GM03348 (cell line): ENCODE results near the gene PLSCR1.
"Not testable (repeated sequence)": the region's sequence is repeated elsewhere in the genome, so short reads cannot be mapped to it uniquely, and the experiment has no call there.

Source experiments
- DNase-seq: peaks from one replicate; pipeline ENCODE4 v3.0.0; 2012; ENCODE audit warnings: low spot score

The PLSCR1 gene

DNA sequence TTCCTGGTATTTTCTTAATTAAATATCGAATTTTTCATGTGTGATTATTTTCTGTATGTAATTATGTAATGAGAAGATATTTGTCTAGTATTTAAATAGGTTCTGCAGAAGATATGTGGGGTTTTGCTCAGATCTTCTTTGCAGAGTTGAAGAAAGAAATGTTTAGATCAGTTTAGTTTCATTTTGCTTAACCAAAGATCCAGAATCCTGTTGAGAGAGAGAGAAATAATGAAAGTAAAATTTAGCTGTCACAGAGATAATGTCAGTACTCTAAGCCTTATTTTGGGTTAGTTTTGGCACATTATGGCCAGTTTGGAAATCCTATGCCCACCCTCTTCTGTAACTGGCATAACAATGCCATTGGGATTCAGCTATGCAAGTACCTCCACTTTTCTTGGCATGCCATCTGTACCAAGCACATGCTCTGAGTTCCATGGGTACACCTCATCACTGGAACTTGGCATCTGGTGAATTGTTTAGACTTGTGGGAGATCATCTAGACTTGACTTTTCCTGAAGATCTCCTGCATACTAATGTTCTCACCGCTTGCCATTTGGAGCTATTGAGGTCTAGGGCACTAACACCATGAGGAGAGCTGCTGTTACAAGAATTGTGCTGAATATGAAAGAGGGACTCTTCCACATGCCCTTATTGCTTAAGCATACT is 30.9 kb downstream of the PLSCR1 start:
- peak; percentile 19 for DNase-seq

DNA sequence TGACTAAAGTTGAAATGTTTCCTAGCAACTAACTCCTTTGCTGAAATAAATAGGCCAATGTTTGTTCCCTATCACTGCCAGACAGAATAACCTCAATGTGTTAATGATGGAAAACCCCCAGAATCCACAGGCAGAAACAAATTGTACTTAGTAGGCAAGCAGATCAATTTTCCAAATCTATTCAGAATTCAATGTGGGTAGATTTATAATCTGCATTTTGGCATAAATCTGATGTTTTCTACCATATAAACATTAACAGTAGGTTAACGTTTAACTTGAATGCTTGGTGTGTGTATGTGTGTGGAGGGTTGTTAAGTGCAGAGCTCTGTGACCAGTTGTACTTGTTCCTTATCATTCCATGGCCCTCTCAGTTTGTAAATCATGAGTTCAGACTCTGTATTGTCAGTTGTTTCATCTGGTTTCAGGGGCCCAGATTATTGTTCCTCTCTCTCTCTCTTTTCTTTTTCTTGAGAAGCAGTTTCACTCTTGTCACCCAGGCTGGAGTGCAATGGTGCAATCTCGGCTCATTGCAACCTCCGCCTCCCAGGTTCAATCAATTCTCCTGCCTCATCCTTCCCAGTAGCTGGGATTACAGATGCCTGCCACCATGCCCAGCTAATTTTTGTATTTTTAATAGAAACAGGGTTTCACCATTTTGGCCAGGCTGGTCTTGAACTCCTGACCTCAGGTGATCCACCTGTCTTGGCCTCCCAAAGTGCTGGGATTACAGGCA is 32.8 kb downstream of the PLSCR1 start:
- DNase-seq = no peak

DNA sequence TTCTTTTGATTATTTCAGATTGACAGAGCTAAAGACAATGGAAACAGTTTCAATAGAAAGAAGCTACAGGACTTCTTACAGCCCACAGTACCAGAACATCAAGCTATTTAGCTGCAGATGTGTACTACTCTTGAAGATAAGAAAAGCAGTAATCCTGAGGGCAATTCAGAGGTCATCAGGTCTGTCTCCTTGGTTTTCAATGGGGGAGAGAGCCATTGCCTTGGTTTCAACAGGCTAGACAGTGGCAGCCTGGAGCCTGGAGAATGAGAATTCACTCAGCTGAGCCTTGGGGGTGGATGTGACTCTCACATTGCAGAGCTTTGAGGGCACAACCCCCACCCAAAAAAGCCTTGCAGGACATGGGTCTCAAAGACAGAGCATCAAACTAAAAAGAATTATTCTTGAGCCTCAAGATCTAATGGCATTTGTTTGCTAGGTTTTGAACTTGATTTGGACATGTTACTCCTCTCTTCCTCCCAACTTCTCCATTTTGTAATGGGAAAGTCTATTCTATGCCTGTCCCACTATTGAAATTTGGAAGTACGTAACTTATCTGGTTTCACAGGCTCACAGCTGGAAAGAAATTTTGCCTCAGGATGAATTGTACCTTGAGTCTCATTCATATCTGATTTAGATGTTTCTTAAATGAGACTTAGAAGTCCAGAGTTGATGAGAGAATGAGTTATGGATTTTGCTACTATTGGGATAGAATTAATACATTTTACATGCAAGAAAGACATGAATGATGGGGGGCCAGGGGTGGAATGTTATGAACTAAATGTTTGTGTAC is 36.9 kb downstream of the PLSCR1 start:
- no peak for DNase-seq

DNA sequence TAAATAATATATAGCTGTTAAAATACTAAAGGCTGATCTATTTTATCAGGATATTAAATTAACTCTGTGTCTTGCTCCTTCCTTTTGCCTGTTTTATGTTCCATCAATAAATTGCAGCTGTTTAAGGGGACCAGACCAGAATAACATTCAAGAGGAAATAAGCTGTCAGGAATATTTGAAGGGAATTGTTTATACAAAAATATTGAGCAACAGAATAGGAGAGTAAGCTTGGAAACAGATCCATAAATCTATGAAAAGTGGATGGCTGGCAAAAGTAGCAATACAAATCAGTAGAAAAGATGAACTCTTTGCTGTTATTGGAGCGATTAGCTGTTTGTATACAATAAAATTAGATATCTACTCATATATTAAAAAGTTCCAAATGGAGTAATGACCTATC is 38.9 kb downstream of the PLSCR1 start:
- DNase-seq = peak; percentile 5

DNA sequence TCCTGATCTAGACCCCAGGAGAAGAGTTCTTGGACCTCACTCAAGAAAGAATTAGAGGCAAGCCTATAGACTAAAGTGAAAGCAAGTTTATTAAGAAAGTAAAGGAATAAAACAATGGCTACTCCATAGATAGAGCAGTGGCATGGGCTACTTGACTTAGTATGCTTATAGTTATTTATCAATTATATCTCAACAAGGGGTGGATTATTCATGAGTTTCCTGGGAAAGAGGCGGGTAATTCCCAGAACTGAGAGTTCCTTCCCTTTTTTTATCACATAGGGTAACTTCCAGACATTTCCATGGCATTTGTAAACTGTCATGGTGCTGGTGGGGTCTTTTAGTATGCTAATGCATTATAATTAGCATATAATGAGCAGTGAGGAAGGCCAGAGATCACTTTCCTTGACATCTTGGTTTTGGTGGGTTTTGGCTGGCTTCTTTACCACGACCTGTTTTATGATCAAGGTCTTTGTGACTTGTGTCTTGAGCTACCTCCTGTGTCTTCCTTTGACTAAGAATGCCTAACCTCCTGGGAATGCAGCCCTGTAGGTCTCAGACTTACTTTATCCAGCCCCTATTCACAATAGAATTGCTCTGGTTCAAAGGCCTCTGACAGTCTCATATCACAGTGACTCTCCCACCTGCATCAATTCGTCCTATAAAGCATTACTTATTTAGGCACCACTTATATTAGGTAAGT is 39.8 kb downstream of the PLSCR1 start:
- no peak for DNase-seq

DNA sequence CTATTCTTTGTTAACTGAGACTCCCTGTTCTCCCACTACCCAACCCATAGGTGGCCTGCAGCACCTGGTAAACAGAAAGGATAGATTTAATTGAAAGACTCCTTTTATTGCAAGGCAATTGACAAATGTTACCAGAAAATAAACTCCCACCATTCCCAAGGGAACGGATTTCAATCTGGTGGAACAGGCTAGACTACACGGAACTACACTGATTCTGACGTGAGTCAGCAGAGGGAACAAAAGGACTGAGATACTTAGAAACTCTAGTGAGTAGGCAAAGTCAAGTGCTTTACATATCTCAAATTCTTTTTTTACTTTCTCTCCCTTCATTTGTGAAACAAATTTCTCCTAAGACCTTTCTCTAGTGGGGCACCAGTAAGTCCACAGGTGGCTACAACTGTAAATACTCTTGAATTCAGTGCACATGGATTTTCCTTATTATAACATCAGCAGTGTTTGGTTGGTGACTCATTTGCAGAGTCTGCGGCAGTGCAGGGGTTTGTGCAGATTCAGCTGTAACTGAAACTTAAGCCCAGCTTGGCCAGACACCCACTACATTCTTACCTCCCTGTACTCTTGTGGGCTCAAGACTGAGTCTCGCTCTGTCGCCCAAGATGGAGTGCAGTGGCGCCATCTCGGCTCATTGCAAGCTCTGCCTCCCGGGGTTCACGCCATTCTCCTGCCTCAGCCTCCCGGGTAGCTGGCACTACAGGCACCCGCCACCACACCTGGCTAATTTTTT is 40.8 kb downstream of the PLSCR1 start:
- DNase-seq = peak; percentile 55

DNA sequence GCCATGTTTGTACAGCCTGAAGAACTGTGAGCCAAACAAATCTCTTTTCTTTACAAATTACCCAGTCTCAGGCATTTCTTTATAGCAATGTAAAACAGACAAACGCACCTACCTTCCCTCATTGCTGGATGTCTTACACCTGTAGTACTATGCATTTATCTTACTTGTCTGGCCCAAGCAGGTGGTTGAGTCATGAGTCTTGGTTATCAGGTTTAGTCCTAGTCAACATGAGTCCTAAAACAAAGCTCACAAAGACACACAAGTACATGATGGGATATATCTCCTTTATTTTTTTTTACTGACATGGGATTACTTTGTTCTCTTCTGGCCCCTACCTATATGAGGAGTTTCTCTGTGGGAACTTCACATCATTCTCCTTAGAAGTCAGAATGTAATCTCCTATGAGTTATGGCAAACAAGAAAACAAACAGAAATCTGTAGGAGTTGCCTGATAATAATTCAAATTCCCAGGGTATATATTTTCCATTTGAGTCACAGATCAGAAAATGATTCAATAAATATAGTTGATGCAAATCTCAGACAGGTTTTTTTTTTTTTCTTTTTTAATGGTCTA is 41.4 kb downstream of the PLSCR1 start:
- DNase-seq = no peak

DNA sequence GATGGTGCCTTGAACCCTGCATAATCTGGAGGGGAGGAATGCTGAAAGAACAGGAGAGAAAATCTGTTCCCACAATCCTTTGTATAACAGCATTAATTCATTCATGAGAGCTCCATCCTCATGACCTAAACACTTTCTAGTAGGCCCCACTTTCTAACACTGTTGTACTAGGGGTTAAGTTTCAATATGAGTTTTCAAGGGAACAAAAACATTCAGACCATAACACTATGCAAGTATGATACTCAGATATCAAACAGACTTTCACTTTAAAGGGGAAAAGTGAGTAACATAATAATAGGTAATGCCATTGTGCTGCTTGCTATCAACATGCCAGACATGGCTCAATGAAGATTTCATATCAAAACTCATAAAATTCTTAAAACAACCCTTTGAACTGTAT is 42.7 kb downstream of the PLSCR1 start:
- DNase-seq = no peak

DNA sequence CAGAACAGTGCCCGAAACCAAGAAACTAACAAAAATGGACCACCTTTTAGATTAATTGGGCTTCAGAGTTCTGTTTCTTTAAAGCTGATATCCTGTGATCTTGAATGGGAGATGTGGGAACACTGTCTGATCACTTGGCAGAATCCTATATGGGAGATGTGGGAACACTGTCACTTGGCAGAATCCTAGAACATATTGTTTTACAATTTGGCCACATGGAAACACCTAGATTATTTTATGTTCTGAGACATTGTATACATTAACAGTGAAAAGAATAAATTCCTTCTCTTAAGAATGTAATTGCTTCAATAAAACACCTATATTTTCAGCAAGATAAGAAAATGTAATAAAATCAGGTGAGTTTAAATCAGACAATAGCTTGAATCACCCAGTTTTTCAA is 44.7 kb downstream of the PLSCR1 start:
- no peak for DNase-seq

DNA sequence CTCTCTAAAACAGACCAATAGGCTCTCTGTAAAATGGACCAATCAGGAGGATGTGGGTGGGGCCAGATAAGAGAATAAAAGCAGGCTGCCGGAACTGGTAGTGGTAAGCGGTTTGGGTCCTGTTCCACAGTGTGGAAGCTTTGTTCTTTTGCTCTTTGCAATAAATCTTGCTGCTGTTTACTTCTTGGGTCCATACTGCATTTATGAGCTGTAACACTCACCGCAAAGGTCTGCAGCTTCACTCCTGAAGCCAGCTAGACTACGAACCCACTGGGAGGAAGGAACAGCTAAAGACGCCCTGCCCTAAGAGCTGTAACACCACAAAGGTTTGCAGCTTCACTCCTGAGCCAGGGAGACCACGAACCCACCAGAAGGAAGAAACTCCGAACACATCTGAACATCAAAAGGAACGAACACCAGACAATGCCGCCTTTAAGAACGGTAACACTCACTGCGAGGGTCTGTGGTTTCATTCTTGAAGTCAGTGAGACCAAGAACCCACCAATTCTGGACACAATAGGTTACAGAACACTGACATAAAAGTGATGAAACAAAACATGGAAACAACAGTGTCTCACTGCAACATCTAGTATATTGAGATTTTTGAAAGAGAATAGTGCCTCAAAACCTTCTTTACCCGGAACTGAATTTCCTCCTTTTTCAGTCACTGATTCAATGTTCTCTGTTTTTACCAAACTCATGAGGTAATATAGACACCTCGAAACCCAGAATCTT is 46.2 kb downstream of the PLSCR1 start:
- no peak for DNase-seq

DNA sequence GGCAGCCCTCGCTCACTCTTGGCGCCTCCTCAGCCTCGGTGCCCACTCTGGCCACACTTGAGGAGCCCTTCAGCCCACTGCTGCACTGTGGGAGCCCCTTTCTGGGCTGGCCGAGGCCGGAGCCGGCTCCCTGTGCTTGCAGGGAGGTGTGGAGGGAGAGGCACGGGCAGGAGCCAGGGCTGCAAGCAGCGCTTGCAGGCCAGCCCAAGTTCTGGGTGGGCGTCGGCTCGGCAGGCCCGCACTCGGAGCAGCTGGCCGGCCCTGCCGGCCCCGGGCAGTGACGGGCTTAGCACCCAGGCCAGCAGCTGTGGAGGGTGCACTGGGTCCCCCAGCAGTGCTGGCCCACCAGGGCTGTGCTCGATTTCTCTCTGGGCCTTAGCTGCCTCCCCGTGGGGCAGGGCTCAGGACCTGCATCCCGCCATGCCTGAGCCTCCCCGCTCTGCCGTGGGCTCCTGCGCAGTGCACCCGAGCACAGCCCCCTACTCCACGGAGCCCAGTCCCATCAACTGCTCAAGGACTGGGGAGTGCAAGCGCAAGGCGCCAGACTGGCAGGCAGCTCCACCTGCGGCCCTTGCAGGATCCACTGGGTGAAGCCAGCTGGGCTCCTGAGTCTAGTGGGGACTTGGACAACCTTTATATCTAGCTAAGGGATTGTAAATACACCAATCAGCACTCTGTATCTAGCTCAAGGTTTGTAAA is 47.1 kb downstream of the PLSCR1 start:
- not testable (repeated sequence) for DNase-seq

DNA sequence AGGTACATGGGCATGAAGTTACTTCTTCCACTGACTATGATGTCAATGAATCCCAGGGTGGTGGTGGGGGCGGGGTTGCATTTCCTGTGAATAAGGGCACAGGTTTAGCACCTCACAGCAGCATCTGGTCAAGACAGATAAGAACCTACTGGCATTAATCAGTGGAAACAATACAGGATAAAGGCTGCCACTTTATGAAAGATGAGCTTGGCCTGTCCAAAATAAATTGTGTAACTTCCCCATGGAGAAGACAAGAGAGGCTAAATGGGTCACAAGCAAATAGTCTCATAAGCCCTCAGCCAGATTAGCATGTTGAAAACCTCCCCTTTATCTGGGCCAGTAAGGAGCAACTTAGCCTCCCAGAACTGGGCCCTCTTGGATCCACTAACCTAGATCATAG is 47.7 kb downstream of the PLSCR1 start:
- DNase-seq = no peak

DNA sequence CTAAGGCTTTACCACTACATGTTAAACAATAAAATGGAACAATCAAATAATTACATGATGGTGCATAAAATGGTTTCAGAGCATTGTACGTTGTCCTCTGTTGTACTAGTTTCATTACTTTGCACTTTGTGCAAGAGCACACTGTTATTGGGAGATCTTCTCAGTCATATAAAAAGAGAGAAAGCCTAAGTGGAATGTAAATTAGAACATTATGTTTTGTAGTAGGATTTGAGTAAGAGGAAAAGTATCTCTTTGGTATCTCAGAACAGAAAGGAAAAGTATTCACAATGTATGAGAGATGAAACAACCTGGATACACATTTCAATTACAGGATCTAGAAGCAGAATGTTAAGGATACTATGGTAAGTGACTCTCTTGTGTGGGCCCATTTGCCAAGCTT is 48.2 kb downstream of the PLSCR1 start:
- no peak for DNase-seq

DNA sequence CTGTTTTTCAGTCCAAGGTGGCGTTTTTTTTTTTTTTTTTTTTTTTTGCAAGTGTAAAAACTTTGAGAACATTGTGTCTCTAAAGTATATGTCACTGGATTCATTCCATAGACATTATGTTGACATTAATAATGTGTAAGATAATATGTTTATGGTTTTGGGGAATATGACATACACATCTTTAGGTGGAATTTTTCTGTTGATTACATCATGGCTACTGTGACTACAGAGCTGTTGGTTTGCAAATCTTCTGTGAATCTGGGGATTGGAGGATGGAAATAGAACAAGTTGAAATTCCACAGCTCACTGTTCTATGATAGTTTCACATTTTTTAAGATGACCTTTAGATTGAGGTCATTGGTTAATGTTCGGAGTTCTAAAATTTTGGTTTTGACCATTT is 50.6 kb downstream of the PLSCR1 start:
- no peak for DNase-seq

DNA sequence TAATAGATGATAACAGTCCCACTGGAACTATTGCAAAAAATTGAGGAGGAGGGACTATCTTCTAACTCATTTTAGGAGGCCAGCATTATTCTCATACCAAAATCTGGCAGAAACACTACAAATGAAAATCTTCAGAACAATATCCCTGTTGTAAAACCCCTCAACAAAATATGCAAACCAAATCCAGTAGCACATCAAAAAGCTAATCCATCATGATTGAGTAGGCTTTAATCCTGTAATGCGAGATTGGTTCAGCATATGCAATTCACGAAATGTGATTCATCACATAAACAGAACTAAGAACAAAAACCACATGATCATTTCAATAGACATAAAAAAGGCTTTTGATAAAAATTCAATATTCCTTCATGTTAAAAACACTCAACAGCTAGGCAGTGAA is 51.2 kb downstream of the PLSCR1 start:
- no peak for DNase-seq

DNA sequence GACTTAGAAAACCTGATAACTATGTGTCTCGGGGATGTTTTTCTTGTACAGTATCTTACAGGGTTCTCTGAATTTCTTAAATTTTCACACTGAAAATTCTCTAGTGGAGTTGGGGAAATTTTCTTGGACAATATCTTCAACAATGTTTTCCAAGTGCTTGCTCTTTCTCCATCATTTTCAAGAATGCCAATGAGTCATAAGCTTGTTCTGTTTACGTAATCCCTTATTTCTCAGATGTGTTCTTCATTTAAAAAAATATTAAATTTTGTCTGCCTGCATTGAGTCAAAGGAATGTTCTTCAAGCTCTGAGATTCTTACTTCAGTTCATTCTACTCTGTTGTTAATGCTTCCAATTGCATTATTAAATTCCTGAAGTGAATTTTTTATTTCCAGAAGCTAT is 53.1 kb downstream of the PLSCR1 start:
- peak; percentile 24 for DNase-seq

DNA sequence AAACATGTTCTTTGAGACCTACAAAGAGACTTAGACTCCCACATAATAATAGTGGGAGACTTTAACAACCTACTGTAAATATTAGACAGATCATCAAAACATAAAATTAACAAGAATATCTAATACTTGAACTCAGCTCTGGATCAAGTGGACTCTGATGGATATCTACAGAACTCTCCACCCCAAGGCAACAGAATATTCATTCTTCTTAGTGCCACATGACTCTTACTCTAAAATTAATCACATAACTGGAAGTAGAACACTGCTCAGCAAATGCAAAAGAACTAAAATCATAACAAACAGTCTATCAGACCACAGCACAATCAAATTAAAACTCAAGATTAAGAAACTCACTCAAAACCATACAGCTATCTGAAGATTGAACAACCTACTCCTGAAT is 59.1 kb downstream of the PLSCR1 start:
- DNase-seq = no peak

DNA sequence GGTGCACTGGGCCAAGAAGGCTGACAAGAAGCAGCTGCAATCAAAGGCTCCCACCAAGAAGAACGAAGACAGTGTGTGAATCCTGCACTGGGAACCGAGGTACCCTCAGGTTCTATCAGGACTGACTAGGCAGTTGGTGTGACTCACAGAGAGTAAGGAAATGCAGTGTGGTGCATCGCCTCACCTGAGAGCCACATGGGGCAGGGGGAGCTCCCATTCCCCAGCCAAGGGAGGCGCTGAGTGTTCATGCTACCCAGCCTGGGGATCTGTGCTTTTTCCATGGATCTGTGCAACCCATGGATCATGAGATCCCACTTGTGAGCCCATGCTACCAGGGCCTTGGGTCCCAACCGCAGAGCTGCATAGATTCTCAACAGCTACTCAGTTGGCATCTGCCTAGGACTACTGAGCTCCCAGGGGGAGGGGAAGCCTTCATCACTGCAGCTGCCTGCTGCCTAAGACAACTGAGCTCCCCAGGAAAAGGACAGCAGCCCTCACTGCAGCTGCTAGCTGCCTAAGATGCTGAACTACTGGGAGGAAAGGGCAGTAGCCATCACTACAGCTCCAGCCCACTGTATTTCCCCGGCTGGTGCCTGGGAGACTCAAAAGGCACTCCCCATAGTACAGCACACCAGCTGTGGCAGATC is 68.2 kb downstream of the PLSCR1 start:
- DNase-seq = no peak

DNA sequence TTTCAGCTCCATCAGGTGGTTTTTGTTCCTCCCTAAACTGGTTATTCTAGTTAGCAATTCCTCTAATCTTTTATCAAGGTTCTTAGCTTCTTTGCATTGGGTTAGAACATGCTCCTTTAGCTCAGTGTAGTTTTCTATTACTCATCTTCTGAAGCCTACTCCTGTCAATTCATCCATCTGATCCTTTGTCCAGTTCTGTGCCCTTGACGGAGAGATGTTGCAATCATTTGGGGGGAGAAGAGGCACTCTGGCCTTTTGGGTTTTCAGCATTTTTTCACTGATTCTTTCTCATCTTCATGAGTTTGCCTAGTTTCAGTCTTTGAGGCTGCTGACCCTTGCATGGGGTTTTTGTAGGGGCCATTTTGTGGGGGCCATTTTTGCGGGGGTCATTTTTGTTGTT is 69.4 kb downstream of the PLSCR1 start:
- not testable (repeated sequence) for DNase-seq

DNA sequence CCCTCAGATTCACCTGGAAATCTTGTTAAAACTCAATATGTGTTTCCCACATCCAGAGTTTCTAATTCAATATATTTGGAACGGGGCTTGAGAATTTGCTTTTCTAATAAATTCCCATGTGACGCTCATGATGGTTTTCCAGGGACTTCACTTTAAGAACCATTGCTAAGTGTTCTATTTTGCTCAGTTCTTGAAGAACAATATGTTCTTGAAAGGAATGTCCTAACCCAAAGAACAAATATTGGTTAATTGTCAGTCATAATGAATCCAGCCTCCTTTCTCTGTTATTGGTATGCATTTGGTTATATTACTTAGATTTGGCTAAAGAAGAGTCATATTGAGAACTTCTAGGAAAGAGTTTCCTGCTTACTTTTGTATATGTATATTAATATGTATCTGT is 70.7 kb downstream of the PLSCR1 start:
- DNase-seq = no peak
